NCI-H524 treated with DMSO at 0.1 percent for 48 hours (cell line): Measurements from ENCODE around the gene MAGI1.

Source experiments
- DNase-seq: peaks from one replicate; lab custom pipeline; 2025; lab: John Stamatoyannopoulos, UW

MAGI1 gene

GRCh38 chr3:65945480-65945879 lies 93.2 kb downstream of the MAGI1 start:
- DNase-seq, result no peak

DNA sequence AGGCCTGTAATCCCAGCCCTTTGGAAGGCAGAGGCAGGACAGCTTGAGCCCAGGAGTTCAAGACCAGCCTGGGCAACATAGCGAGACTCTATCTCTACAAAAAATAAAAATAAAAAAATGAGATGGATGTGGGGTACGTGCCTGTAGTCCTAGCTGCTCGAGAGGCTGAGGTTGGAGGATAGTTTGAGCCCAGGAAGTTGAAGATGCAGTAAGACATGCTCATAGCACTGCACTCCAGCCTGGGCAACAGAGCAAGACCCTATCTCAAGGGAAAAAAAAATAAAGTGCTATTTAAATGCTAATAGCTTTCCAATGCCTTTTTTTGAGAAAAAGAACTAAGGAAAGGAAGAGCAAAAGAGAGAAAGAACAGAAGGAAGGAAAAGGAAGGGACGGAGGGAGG lies 94.5 kb downstream of the MAGI1 start:
- no peak for DNase-seq

DNA sequence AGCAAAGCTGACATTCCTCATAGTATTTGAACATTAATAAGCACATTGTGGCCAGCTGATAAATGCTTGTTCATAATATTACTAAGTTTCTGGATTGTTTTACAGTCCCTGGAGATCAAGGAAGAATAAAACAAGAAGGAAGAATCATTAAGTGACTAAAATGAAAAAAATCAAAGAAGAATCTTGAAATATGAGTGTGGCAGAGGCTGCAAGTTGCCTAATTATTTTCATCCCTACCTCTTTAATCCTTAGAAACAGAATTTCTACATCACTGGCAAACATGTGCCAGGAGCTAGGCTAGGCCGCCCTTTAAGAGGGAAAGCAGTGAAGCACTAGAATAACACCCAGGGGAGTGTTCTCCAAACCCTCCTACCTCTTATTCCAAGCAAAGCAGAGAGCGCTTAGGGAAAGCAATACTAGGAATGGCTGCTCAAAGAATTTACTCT lies 98.9 kb downstream of the MAGI1 start:
- DNase-seq, result no peak

DNA sequence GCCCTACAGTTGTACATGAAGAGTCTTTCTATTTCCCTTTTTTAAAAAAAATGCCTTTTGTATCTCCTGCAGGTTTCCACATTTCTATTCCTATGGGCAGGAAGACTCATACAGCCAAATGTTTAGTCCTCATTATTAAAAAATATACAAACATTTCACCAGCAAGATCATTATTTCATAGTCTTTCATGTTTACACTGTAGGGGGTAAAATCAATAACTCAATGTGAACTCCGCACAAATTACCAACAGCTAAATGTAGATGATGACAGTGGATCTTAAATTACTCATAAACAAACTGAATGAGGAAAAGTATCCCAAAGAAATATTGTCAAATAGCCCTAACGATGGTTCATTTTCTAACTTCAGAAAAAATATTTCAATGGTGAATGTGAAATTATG lies 99.5 kb downstream of the MAGI1 start:
- no peak for DNase-seq

- no peak for DNase-seq
These were observed 100.0 kb downstream of the MAGI1 start for GRCh38 chr3:65938676-65939075.

DNA sequence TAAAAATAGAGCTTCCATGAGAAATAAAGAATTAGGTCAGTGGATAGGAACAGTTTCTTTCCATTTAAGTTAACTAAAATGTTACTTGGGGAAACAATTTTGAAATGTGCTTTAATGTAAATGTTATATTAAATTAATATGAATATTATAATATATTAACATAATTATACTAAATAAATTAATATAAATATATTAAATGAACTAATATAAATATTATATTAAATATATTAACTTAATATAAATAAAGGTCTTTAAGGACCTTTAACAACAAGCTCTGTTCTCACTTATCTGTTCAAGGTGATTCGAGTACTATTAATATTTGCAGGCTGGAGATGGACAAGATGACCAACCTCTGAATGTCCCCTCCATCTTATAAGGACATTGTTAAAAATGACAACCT lies 100.6 kb downstream of the MAGI1 start:
- no peak for DNase-seq

GRCh38 chr3:65936908-65937638 lies 101.6 kb downstream of the MAGI1 start:
- DNase-seq, result no peak

DNA sequence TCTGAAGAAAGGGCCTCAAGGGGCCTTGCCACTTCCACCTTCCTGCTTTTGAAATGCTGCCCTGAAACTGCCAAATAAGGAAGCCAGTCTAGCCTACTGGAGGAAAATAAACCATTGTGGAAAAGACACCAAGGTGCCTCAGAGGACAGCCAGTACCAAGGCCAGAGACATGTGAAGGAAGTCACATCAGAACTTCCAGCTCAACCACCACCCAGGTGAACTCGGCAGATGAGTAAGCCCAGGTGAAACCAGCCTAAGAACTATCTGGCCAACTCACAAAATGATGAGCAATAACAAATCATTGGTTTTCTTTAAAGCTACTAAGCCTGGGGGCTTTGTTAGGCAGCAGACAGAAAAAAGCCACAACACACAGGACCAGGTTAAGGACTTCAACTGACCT lies 103.0 kb downstream of the MAGI1 start:
- DNase-seq, result no peak

DNA sequence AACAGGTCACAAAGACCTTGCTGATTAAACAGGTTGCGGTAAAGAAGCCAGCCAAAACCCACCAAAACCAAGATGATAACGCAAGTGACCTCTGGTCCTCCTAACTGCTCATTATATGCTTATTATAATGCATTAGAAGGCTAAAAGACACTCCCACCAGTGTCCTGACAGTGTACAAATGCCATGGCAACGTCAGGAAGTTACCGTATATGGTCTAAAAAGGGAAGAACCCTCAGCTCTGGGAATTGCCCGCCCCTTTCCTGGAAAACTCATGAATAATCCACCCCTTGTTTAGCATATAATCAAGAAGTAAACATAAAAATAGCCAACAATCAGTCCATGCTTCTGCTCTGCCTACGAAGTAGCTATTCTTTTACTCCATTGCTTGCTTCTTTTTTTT lies 108.1 kb downstream of the MAGI1 start:
- DNase-seq, result no peak

- no peak for DNase-seq
These were observed 110.6 kb downstream of the MAGI1 start for GRCh38 chr3:65928110-65928509.

DNA sequence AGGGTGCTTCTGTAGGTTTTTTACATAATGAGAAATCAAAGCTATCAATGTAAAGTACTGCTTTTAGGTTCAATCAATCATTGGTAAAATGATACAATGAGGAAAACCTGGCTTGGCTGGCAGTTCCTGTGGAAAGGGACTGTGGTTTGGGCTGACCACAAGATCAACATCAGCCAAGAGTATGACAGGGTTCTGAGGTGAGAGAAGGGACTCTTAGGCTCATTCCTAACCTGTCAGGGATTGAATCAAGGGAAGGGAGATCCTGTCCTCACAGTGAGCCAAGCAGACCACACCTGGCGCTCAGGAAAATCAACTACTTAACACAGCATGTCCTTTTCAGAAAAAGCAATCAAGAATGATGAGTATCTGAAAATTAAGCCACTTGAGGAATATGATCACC lies 111.1 kb downstream of the MAGI1 start:
- DNase-seq, result peak; percentile 77

DNA sequence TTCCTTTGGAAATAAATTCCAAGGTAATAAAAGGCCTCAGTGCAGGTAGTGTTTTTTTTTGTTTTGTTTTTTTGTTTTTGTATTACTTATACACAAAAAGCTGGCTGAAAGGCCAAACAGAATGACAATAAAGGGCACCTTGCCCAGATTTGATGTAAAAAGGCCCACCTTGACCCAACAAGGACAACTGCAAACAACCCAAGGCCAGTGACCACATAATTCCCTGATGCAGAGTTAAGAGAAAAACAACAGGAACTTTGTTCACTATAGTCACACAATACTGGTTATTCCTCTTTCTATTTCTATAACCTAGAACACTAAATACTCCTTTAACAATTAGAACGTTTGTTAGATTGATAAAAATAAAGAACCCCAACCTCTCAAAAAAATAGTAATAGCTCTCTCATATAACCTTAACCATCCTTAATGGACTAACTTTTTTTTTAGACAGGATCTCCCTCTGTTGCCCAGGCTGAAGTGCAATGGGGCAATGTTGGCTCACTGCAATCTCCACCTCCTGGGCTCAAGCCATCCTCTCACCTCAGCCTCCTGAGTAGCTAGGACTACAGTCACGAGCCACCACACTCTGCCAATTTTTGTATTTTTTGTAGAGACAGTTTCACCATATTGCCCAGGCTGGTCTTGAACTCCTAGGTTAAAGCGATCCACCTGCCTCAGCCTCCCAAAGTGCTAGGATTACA lies 113.3 kb downstream of the MAGI1 start:
- DNase-seq, result no peak

GRCh38 chr3:65924762-65925161 lies 114.0 kb downstream of the MAGI1 start:
- no peak for DNase-seq

DNA sequence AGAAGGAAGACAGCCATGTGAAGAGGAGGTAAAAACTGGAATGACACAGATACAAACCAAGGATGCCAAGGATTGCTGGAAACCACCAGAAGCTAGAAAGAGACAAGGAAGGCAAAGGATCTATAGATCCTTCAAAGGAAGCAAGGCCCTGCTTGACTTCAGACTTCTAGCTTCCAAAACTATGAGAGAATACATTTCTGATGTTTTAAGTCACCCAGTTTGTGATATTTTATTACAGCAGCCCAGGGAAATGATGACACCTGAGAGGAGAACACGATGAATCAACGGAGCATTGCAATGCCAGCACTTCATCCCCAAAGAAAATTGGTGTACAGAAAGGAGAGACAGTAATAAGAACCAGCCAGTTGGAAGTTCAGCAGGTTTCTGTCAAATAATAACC lies 116.3 kb downstream of the MAGI1 start:
- DNase-seq, result no peak

DNA sequence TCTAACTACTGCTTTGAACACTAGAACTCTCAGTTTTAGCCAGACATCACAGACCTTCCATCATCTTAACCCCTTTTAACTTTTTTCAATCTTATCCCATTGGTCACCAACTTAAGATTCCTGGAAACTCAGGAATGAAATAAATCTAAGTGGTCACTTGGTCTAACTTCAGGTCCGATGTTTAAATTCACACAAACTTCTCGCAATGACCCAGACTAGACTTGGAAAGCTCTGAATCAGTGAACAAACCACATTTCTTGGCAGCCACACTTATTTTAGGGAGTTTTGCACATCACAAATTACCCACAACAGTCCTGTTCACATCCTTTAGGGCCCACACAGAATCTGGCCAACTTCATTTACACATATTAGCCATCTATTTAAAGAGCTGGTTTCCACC lies 118.9 kb downstream of the MAGI1 start:
- DNase-seq, result no peak

DNA sequence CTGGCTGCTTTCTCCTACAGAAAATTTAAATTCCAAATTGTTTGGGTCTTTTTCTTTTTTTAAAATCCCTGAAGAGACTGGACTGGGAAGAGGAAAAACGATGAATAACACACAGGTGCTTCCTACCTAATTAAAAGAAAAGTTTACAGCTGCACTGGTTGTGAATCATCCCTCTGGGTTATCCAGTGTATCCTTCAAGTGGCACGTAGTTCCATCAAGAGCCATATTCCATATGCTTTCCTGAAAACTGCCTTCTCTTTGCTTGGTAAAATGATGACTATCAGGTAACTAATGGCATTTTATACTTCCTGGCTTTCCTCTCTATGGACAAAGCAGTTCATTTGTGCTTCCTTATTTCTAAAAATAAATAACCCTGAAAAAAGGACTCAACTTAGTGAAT lies 123.2 kb downstream of the MAGI1 start:
- DNase-seq, result peak; percentile 11

GRCh38 chr3:65914740-65915367 lies 123.9 kb downstream of the MAGI1 start:
- no peak for DNase-seq

DNA sequence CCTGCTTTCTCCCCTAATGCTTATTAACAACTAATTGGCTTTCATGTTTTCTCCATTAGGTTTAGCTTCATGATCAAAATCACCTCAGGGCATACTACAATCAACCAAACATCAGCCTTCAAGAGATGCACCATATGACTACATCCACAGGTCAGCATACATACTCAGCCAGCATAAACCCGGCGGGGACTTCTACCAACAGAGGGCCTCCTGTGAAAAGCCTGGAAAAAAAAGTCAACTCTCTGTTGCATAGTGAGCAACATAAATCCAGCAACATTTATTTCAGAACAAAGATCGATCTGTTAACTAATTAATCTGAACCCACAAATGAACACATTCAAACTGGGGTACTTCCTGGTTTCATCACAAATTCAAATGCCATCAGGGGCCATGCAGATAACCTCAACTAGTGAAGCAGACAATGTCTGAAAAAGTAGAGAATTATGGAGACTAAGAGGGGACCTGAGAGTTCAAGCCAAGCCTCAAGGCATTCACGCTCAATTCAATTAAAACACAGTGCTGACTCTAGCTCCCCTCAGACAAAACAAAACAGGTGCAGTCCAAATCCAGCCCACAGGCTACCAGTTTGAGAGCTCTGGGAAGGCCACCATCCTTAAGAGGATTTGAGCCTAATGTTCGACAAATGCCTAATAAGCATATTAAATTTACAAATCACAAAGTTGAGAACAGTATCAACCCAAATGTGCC lies 124.5 kb downstream of the MAGI1 start:
- no peak for DNase-seq

- no peak for DNase-seq
These were observed 126.1 kb downstream of the MAGI1 start for GRCh38 chr3:65912647-65913046.

DNA sequence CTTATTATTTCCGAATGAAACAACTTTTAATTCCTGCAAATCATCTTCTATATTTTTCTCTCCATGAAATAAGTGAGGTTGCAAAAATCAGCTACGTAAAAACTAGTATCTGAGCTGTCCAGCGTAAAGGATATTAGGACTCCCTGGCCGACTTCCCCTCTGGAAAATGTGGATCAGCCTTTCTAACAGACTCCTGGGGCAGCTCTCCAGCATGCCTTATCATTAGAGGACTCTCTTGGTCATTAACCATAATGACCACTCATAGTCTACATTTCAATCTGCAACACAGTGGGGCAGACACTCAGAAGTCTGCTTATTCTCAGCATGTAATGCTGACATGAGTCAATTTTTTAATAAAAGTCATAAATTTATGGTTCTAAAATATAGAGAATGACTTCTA lies 130.1 kb downstream of the MAGI1 start:
- no peak for DNase-seq

GRCh38 chr3:65907232-65908130 lies 131.2 kb downstream of the MAGI1 start:
- no peak for DNase-seq

- DNase-seq, result no peak
These were observed 132.9 kb downstream of the MAGI1 start for GRCh38 chr3:65905771-65906170.
